GM08714 (cell line): ENCODE data around the gene AP4B1.

Experiments
- H3K4me3 ChIP-seq: fragments of 200-500 bp; sonication (Bioruptor generic); 2 replicates; pipeline ENCODE4 v1.5.1; 2014; ENCODE audit warnings: mild to moderate bottlenecking, low read length, inconsistent platforms
- ZNF274 ChIP-seq: IDR thresholded peaks from 2 replicates; pipeline ENCODE4 v1.6.1; 2012; ENCODE audit warnings: mild to moderate bottlenecking, low read depth, low read length

Gene AP4B1

DNA sequence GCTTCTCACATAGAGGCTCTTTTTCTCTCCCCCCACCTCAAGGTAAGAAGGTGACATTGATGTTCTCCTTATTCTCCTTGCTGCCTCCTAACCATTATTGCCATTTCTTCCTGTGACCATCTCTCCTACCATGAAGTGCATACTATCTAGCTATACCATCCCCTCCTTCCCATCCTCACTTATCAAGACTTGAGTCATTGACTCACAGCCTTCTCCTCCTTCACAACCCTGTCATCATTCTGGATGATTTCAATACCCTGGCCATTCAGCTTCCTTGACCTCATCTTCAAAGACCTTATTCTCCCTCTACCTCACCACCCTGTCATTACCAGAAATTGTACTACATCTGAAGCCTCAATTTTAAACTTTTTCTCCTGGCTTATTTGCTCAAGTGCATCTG, 13.6 kb upstream of the AP4B1 start:
- TF ChIP-seq ZNF274, result no peak
- no peak overlapping the region for H3K4me3 ChIP-seq

DNA sequence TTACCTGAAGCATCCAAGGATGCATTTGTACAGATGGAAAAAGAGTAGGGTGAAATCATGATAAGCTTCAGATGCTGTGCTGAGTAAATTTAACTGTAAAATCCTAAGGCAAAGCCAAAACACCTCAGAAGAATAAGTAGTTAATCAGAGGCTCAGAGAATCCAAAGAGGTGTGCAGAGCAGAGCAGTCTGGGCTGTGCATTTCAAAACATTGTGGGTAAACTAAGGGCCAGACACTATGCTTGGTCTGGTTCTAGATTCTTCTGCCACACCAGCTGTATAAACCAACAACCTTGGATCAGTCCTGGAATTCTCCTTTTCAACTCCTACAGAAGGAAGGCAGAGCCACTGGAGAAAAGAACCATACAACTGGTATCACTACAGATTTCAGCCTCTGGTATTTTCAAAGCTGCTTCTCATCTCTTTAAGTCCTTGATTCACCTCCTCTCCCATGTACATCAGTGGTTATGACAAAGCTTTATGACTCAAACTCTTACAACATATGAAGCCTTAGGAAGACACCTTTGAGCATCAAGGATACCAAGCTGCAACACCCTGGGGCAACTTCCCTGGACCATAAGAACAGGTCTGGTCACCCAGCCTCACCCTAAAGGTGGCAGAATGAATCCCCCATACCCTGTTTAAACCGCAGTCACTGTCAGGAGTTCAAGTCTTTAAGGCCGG, 12.9 kb upstream of the AP4B1 start:
- TF ChIP-seq ZNF274, result no peak
- no peak overlapping the region for H3K4me3 ChIP-seq

DNA sequence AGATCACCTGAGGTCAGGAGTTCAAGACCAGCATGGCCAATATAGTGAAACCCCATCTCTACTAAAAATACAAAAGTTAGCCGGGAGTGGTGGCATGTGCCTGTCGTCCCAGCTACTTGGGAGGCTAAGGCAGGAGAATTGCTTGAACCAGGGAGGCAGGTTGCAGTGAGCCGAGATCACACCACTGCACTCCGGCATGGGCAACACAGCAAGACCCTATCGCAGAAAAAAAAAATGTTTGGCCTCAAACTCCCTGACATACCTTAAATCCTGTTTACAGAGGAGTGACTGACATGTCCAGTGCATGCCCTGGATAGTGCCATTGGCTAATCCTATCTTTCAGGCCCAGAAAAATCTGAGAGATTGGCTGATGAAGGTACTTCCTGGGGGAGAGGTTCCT, 12.4 kb upstream of the AP4B1 start:
- H3K4me3 ChIP-seq, result no peak overlapping the region
- no peak for TF ChIP-seq ZNF274

- no peak for TF ChIP-seq ZNF274
- H3K4me3 ChIP-seq, result no peak overlapping the region
Observed at GRCh38 chr1:113913887-113914664, 9.5 kb upstream of the AP4B1 start.

DNA sequence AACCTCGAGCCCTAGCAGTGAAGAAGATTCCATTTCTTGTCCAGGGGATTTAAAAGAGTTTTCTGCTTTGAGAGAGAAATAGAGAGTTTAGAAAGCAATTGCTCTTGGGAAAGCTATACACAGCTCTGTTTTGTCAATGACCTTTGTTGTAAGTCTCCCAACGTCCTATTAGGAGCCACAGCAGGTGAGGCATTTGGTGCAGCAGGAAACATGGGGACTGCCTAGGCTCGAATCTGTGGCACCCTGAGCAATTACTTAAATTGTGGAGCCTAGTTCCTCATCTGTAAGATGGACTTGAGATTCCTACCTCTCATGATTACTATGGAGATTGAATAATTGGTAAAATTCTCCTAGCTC, 8.7 kb upstream of the AP4B1 start:
- TF ChIP-seq ZNF274, result no peak

GRCh38 chr1:113912594-113913311, 8.2 kb upstream of the AP4B1 start:
- TF ChIP-seq ZNF274, result no peak
- H3K4me3 ChIP-seq, result no peak overlapping the region

More for the DNA sequence above, 8.7 kb upstream of the AP4B1 start:
- H3K4me3 ChIP-seq, result no peak overlapping the region

GRCh38 chr1:113905435-113905861, 849 bp upstream of the AP4B1 start:
- TF ChIP-seq ZNF274, result no peak

GRCh38 chr1:113904293-113904673, 316 bp downstream of the AP4B1 start:
- TF ChIP-seq ZNF274, result no peak

More at GRCh38 chr1:113905435-113905861, 849 bp upstream of the AP4B1 start:
- peak overlapping the region; percentile 88 for H3K4me3 ChIP-seq

DNA sequence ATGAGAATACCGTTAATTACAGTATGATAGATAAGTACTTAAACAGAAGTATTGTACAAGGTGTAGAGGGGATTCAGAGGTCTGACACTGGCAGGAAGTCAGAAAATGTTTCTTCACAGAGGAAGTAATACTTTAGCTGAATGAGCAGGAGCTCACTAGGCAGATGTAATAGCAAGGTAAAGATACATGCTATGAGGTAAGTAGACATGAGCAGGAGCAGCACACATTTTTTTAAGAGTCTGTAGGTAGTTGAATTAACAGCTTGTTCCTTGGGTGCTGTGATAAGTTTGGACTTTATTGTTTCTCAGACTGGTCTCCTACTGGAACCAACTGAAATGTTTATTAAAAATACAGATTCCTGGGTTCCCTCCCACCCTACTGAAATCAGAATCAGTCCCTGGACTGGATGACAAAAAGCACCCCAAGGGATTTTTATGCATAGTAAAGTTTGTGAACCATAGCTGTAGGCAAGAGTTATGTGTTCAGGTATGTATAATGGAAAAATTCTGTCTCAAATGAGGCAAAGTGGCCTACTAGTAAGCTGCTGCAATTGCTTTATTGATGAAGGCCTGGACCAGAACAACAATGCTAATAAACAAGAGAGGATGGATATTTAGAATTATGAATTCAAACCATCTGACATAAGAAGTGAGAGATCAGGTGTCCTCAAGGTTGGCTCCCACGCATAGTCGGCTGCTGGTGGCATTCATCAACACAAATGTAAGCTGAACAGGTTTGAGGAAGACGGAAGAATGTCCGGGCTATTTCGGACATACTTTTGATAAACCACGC, 902 bp downstream of the AP4B1 start:
- peak overlapping the region; percentile 88 for H3K4me3 ChIP-seq
- TF ChIP-seq ZNF274, result no peak

More at GRCh38 chr1:113904293-113904673, 316 bp downstream of the AP4B1 start:
- peak overlapping the region; percentile 88 for H3K4me3 ChIP-seq

GRCh38 chr1:113901191-113901590, 3.4 kb downstream of the AP4B1 start:
- H3K4me3 ChIP-seq, result no peak overlapping the region
- no peak for TF ChIP-seq ZNF274

DNA sequence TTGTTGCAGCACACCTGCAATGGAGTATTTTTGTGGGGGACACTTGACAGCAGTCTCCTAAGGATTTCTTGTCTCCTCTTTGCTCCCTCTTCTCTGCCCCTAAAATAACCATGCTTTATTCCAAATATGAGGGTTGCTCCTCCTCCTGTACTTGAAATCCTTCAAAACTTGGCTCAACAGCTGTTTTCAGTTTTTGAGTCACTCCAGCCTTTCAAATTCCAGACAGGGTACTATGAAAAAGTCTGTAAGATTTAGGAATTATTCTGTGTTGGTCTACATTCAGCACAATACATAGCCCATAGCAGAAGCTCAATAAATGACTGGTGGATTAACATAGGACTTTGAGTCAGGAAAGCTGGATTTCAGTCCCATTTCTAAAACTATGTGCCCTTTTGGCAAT, 5.5 kb downstream of the AP4B1 start:
- no peak overlapping the region for H3K4me3 ChIP-seq
- TF ChIP-seq ZNF274, result no peak

DNA sequence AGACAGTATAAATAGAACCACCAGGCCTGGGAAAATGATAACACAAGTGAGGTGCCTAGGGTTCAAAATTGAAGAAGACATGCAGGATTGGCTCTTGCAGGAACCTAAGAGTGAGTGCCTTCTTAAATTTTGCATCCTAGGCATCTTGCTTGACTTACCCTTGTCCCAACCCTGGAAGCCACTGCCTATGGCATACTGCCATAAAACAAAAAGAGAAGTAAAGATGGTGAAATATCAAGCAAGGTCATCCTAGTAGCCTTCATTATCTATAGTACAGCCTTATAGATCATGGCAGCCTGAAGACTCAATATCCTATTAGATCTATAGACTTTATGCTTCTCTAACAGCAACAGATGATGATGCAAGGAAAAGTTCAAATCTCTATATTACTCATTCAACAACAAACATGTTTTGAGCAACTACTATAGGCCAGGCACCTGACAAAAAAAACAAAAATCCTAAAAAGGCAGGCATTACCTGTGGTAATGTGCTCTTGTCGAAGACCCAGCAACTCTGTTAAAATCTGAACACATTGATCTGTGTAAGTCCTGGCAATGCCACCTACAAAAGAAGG, 6.3 kb downstream of the AP4B1 start:
- TF ChIP-seq ZNF274, result no peak
- H3K4me3 ChIP-seq, result no peak overlapping the region

DNA sequence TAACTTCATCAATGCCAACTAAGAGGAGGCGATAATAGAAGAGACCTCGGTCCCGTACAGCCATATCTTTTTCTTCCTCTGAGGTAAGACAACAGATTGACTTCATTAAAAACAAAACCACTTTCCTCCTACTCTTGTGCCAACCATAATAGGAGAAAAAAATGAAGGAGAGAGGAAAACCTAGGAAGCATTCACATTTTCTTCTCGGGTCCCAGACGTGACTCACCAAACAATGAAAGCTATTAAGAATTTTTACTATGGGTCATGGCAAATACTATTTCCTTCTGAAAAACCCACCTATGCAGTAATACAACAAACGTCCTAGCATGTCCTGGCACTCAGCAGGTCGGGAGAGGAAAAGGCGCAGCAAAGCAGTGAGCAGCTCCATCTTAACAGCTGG, 8.6 kb downstream of the AP4B1 start:
- TF ChIP-seq ZNF274, result no peak
- H3K4me3 ChIP-seq, result no peak overlapping the region

DNA sequence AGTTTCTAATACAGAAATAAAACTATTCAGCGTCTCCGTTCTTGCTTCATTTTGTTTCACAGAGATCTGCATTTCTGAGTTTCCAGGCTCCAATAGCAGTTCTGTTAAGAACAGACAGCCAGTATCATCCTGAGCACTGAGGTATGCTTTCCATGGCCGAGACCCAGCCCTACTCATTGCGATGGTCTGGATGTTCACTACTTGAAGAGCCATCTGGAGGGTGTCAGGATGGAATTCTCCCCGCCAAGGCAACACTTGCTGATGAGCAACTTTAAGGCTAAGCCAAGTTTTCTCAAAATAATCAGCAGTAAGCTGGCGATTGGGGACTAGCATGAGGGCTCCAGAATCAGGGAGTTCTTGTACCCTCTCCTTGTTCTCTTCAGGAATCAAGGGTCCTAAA, 9.5 kb downstream of the AP4B1 start:
- no peak overlapping the region for H3K4me3 ChIP-seq
- no peak for TF ChIP-seq ZNF274
